NCI-H2107 (cell line): ENCODE results near the gene UCHL3.

Experiments
- DNase-seq: peaks from one replicate; lab custom pipeline; 2025; lab: John Stamatoyannopoulos, UW

UCHL3 gene

GRCh38 chr13:75550159-75550567 lies 572 bp downstream of the UCHL3 start:
- no peak for DNase-seq

GRCh38 chr13:75554464-75554863 lies 4.9 kb downstream of the UCHL3 start:
- no peak for DNase-seq

GRCh38 chr13:75554981-75555380 lies 5.4 kb downstream of the UCHL3 start:
- DNase-seq, result no peak

- DNase-seq, result no peak
These were observed 6.2 kb downstream of the UCHL3 start for GRCh38 chr13:75555836-75556235.

GRCh38 chr13:75556961-75557360 lies 7.4 kb downstream of the UCHL3 start:
- DNase-seq, result no peak

GRCh38 chr13:75558145-75558840 lies 8.7 kb downstream of the UCHL3 start:
- no peak for DNase-seq

- no peak for DNase-seq
These were observed 17.1 kb downstream of the UCHL3 start for GRCh38 chr13:75566658-75567057.

- DNase-seq, result no peak
These were observed 20.0 kb downstream of the UCHL3 start for GRCh38 chr13:75569576-75569975.

GRCh38 chr13:75579529-75579928 lies 29.9 kb downstream of the UCHL3 start:
- DNase-seq, result no peak

GRCh38 chr13:75581874-75582640 lies 32.5 kb downstream of the UCHL3 start:
- no peak for DNase-seq

GRCh38 chr13:75583091-75583490 lies 33.5 kb downstream of the UCHL3 start:
- no peak for DNase-seq

- no peak for DNase-seq
These were observed 35.6 kb downstream of the UCHL3 start for GRCh38 chr13:75585153-75585552.

GRCh38 chr13:75587679-75588078 lies 38.1 kb downstream of the UCHL3 start:
- no peak for DNase-seq

GRCh38 chr13:75596657-75597182 lies 47.1 kb downstream of the UCHL3 start:
- DNase-seq, result no peak

GRCh38 chr13:75600371-75600770 lies 50.8 kb downstream of the UCHL3 start:
- DNase-seq, result no peak

GRCh38 chr13:75603038-75603437 lies 53.4 kb downstream of the UCHL3 start:
- DNase-seq, result no peak

- DNase-seq, result no peak
These were observed 57.9 kb downstream of the UCHL3 start for GRCh38 chr13:75607447-75607846.

GRCh38 chr13:75610466-75610865 lies 60.9 kb downstream of the UCHL3 start:
- DNase-seq, result no peak

GRCh38 chr13:75612354-75612753 lies 62.8 kb downstream of the UCHL3 start:
- DNase-seq, result no peak

GRCh38 chr13:75617230-75617629 lies 67.6 kb downstream of the UCHL3 start:
- no peak for DNase-seq

GRCh38 chr13:75618308-75618707 lies 68.7 kb downstream of the UCHL3 start:
- no peak for DNase-seq

GRCh38 chr13:75620020-75620419 lies 70.4 kb downstream of the UCHL3 start:
- no peak for DNase-seq

- no peak for DNase-seq
These were observed 71.6 kb downstream of the UCHL3 start for GRCh38 chr13:75621147-75621546.
